ENCODE data around the gene FIBCD1. TPM values are rescaled to one million over a fixed set of nuclear protein-coding genes. Genes with fewer than 3 reads are reported as not detected.

FIBCD1 gene
- total and polyA plus RNA-seq, 2 of the 8 experiments (the other 6 are each of a cell fraction or from before 2014, with no cell fraction given): 6.1 to 8.8 TPM

DNA sequence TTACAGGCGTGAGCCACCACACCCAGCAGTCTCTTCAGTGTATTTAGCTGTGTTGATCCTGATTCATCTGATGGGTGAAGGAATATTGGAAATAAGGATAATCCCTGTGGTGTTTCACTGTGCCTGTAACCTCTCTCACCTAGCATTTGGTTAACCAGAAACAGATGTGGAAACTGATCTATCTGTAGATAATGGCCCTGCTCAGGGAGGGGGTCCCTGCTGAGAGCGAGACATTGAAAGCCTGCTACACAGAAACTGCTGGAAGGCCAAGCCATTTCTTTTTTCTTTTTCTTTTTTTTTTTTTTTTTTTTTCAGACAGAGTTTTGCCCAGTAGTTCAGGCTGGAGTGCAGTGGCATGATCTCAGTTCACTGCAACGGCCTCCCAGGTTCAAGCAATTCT, 70.8 kb downstream of the FIBCD1 start:
- no peak overlapping the region for H3K27ac ChIP-seq (ENCODE audit: low read depth, low read length)
- H2BK5ac ChIP-seq (ENCODE audit: low read depth, low read length): no peak overlapping the region
- H3K23ac ChIP-seq (ENCODE audit: insufficient read length): no peak overlapping the region
- H4K5ac ChIP-seq (ENCODE audit: insufficient read length, low read depth, low read length): no peak overlapping the region
- no peak for DNase-seq (ENCODE audit: low read depth in 1 of 2, low spot score in 2 of 2)
- no peak overlapping the region for H3K18ac ChIP-seq (ENCODE audit: extremely low read depth, low read length)
- no peak overlapping the region for H3K4me2 ChIP-seq (ENCODE audit: insufficient read depth in 1 of 2, low read depth in 2 of 2, low read length in 2 of 2)
- CTCF ChIA-PET (ENCODE audit: partially characterized antibody): interaction anchor here (0.7 to 12.4 kb wide), 14 partner anchors 14 to 164 kb away, joined by 3 to 317 read pairs (median 12); no protein-coding TSS in a partner anchor
- no peak overlapping the region for H4K8ac ChIP-seq (ENCODE audit: extremely low read depth, insufficient read depth, low read length)
- POLR2A ChIA-PET (ENCODE audit: partially characterized antibody): interaction anchor here (1.9 kb wide), 1 partner anchor 13 kb away, joined by 6 read pairs; no protein-coding TSS in a partner anchor
- H3K79me1 ChIP-seq (ENCODE audit: low read depth, low read length): peaks cover 7% of the 10 kb centered on the region; the same call in 1 of the 2 replicates
- H2BK12ac ChIP-seq (ENCODE audit: low read depth, low read length): no peak overlapping the region
- no peak overlapping the region for H2BK120ac ChIP-seq (replicated peaks; ENCODE audit: low read depth, low read length)
- peaks cover 3 to 15% of the 10 kb centered on the region in 2 experiments for H4K20me1 ChIP-seq (replicated peaks in 1 of 2; ENCODE audit: control insufficient read depth in 1 of 2, insufficient read depth in 2 of 2, low read length in 2 of 2)
- H3K23me2 ChIP-seq (ENCODE audit: low read depth, low read length): no peaks in the 10 kb centered on the region
- no peak overlapping the region for H3K56ac ChIP-seq (replicated peaks; ENCODE audit: insufficient read length, low read depth, low read length)
- no peak overlapping the region for H3K9ac ChIP-seq (replicated peaks in 1 of 4; ENCODE audit: extremely low read depth in 1 of 4, low read depth in 3 of 4, low read length in 3 of 4)
- no peak overlapping the region for H2BK15ac ChIP-seq (ENCODE audit: low read length)
- no peak overlapping the region for H3K14ac ChIP-seq (ENCODE audit: insufficient read length)
- no peak overlapping the region for H2AK5ac ChIP-seq (ENCODE audit: low read depth, low read length)
- no peaks in the 10 kb centered on the region for H3K9me3 ChIP-seq (ENCODE audit: insufficient read depth in 2 of 2, low read depth in 1 of 2, low read length in 1 of 2)
- FAIRE-seq: no peak
- H2AFZ ChIP-seq (ENCODE audit: low read length): no peak overlapping the region
- H3K79me2 ChIP-seq (ENCODE audit: control insufficient read depth in 1 of 2, insufficient read depth in 2 of 2, low read length in 2 of 2): peaks cover 4 to 36% of the 10 kb centered on the region in 2 experiments; a peak in 3 of 4 replicates
- H3K4ac ChIP-seq (replicated peaks; ENCODE audit: insufficient read length, low read depth, low read length): no peak overlapping the region
- H4K91ac ChIP-seq (replicated peaks; ENCODE audit: insufficient read length, low read length): no peak overlapping the region
- WGBS, 2 experiments (ENCODE audit: extremely low coverage in 1 of 2, insufficient coverage in 1 of 2, insufficient read length in 1 of 2, insufficient replicate concordance in 2 of 2, low coverage in 1 of 2, low lambda C conversion rate in 2 of 2, missing lambda C conversion rate in 1 of 2): 93% methylated on average over 3 of the region's 3 CpGs; no CpG with 5 or more reads in 1 of the 2 experiments
- no peaks in the 10 kb centered on the region for H3K27me3 ChIP-seq (replicated peaks in 1 of 4; ENCODE audit: control insufficient read depth in 3 of 4, extremely low read depth in 1 of 4, insufficient read depth in 3 of 4, low read length in 3 of 4)
- H3K4me3 ChIP-seq (ENCODE audit: extremely low read depth in 1 of 4, insufficient read depth in 2 of 4, low read depth in 3 of 4, low read length in 4 of 4): no peak overlapping the region
- H2BK20ac ChIP-seq (ENCODE audit: low read length): no peak overlapping the region
- H3K36me3 ChIP-seq (ENCODE audit: control insufficient read depth in 2 of 4, insufficient read depth in 4 of 4, low read length in 3 of 4): peaks cover 17 to 26% (median 22%) of the 10 kb centered on the region in 4 experiments
- no peaks in the 10 kb centered on the region for H3K4me1 ChIP-seq (replicated peaks in 1 of 4; ENCODE audit: control insufficient read depth in 3 of 4, insufficient read depth in 4 of 4, low read length in 3 of 4)
- TF ChIP-seq TEAD4 (IDR thresholded peaks at IDR 0.05; ENCODE audit: low read depth, low read length) (no peak), CREB1 (IDR thresholded peaks at IDR 0.05) (no peak), POU5F1 (IDR thresholded peaks at IDR 0.05; ENCODE audit: low read depth, low read length) (no peak), SP4 (IDR thresholded peaks at IDR 0.05; ENCODE audit: low read length) (no peak), PHF8 (conservative IDR thresholded peaks at IDR 0.05; ENCODE audit: low read depth, low read length) (no peak), KDM5A (IDR thresholded peaks at IDR 0.05; ENCODE audit: low read length) (no peak), SIRT6 (IDR thresholded peaks at IDR 0.05; ENCODE audit: low read length) (no peak), CHD2 (IDR thresholded peaks at IDR 0.05; ENCODE audit: low read length) (no peak), SIX5 (IDR thresholded peaks at IDR 0.05; ENCODE audit: low read depth, low read length) (no peak), POLR2A (IDR thresholded peaks at IDR 0.05; ENCODE audit: control extremely low read depth in 1 of 2, low read depth in 2 of 2, low read length in 2 of 2) (no peak), NRF1 (IDR thresholded peaks at IDR 0.05; ENCODE audit: low read depth, low read length) (no peak), JUND (IDR thresholded peaks at IDR 0.05; ENCODE audit: low read length) (no peak), CBX8 (IDR thresholded peaks at IDR 0.05; ENCODE audit: borderline replicate concordance, low read depth, low read length) (no peak), FOSL1 (IDR thresholded peaks at IDR 0.05; ENCODE audit: insufficient read depth, low read depth, low read length) (no peak)
- TF ChIP-seq, protein P1, sequence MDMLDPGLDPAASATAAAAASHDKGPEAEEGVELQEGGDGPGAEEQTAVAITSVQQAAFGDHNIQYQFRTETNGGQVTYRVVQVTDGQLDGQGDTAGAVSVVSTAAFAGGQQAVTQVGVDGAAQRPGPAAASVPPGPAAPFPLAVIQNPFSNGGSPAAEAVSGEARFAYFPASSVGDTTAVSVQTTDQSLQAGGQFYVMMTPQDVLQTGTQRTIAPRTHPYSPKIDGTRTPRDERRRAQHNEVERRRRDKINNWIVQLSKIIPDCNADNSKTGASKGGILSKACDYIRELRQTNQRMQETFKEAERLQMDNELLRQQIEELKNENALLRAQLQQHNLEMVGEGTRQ (IDR thresholded peaks at IDR 0.05; ENCODE audit: low read length): no peak
